ENCODE measurements around the gene PSKH1.
"Not testable (repeated sequence)": the region's sequence is repeated elsewhere in the genome, so short reads cannot be mapped to it uniquely, and the experiment has no call there.

PSKH1 gene

DNA sequence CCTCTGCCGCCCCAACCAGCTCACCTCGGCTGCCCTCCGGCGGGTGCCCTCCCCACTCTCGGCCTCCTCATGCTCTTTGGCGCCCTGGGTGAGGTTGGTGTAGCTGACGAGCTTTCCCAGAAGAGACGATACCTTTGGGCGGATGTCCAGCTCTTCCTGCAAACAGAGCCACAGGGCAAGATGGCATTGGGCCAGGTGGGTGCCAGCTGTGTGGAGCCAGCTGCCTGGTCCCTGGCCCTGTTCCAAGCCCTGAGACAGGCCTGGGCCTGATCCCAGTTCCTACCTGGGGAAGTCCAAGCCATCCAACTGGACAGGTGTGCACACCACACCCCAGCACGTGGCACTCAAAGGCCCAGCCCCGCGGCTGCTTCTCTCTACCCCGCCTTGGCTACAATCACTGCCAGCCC lies 68.5 kb downstream of the PSKH1 start:
- DNase-seq (ENCODE audit: low read depth in 2 of 2) = no peak

DNA sequence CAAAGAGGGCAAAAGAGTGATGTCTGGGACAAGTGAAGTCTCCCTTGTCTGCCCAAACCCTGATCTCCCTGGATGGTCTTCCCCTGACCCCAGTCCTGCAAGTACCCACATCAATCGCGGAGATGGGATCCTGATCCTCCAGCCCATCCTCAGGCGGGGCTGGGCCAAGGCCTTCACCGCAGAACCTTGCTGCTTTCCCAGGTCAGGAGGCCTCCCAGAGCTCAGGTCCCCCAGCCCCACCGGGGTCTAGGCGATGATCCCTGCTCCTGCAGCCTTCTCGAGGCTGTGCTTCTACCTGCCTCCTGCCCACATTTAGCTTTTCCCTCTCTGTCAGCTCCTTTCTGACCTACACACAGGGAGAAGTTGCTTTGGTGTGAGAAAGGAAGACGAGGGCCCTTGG lies 69.1 kb downstream of the PSKH1 start:
- no peak for DNase-seq (ENCODE audit: low read depth in 2 of 2)

DNA sequence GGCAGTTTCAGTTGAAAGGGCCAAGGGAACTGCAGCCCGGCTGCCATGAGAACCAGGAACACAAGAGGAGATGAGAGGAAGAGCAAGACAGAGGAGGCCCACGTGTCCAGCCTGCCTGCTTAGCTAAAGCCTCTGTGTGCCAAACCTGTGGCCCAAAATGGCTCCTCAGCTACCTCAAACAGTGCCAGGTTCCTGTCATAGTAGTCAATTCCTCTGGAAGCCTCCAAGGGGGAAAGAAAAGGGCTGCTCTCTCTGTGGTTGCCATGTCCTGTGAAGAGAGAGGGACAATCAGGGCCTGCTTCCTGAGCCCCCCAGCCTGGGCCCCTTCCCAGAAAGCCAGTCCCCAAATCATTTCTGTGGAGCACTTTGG lies 70.2 kb downstream of the PSKH1 start:
- DNase-seq (ENCODE audit: low read depth in 2 of 2) = no peak

DNA sequence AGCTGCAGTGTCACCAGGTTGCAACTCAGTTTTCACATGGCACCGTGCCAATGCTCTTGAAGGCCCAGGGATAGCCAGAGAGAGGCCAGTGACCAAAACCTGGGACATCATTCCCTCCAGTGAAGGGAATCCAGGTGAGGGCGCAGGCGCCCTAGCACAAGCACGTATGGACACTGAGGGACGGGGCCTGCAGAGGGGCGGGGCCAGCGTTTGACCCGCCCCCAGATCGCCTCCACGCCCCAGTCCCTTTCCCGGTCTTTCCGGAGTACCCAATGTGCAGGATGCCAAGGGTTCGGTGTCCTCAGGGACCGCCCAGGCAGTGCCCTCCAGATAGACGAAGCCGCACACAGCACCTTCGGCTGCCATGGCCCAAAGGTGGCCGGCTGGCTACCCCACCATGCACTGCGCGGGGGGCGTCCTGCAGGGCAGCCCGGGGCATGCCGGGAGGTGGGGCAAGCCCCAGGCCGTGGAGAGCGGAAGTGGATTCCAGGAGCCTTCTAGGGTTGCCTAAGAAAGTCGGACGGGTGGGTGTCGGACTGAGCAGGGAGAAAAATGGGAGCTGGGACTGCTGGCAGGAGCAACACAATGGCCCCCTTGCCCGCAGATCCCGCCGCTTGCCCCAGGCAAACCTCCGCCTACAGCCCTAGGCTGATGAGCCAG lies 70.7 kb downstream of the PSKH1 start:
- no peak for DNase-seq (ENCODE audit: low read depth in 2 of 2)

DNA sequence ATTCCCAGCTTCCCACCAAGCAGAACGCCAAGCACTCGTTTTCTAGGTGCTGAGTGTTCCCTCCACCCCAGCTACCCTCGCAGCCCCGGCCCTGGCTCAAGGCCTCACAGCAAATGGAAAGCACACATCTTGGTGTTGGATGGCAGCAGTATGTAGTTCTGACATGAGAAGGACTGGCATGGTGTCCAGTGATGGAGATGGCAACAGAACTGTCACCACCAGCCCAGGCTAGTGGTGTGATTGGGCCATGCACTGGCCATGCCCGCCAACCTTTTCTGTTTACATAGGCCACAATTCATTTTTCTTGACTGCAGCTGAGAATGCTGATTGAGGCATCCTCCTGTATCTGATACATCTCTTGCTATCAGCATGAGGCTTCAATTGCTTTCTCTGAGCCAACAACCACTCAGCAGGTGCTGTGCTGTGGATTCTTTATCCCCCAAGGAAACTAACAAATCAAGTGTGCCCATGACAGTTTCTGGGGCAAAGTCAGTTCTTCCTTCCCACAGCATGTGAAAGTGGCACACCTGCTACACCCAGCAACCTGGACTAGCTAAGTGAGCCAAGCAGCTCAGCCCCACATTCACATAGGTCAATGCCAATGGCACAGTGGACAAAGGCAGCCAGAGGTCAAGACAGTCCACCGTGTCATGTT lies 71.5 kb downstream of the PSKH1 start:
- no peak for DNase-seq (ENCODE audit: low read depth in 2 of 2)

DNA sequence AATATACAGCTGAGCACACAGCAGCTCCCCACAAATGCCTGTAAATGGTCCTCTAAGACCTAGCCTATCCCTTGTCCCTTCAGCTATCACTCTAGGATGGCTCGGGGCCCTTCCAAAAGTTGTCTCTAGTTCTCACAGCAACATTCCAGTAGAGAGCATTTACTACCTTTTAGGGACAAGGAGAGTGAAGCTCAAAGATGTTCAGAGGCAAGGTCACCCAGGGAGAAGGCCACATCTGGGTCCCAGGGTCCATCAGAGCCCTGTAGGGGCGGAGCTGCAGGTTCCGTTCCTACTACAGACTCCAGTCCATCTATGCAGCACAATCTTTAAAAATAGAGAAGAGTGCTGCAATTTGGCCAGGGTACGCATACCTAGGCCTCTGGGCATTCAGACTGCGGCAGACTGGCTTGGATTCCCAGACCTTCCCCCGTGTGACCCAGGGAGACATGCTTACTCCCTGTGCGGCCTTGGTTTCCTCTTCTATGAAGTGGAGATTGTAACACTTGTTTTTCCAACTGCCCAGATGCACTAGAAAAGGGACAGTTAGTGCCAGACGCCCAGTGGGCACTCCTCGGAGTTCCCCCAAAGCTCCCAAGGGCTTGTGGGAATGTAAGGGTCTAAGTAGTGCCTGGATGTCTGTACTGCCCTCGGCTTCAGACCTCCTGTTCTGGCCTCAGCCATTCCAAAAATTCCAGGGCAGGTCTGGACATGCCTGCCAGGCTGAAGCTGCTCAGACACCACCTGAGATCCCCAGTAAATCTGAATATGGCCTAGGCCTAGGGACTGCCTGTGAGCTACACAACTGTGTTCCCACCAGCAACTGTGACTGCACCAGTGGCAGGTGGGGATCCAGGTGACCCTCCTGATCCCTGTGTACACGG lies 72.9 kb downstream of the PSKH1 start:
- no peak for DNase-seq (ENCODE audit: low read depth in 2 of 2)

DNA sequence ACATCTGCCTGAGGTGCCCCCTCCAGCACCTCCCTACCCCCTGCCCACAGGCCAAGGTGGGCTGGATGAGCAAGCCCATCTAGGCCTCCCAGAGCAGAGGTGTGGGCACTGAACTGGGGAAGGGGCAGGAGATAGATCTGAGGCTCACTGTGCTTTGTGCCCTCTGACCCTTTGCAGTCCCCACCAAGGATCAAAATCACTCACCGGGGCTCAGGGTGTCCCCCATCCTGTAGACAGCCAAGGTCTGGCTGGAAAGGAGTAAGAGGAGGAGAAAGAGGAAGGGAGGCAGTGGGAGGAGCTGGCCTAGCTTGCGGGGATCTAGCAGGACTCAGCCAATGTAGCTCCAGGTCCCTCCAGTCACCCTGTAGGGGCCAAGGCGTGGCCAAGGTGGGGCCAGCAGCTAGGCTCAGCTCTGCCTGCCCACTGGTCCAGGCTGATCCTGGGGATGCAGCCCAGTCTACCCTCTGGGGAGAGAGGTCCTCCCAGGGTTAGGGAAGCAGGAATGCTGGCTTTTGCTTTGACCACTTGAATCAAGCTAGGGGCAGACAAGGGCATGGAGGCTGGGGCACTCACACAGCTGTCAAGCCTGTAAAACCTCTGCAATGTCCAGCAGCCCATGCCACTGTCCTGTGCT lies 73.6 kb downstream of the PSKH1 start:
- no peak for DNase-seq (ENCODE audit: low read depth in 2 of 2)

DNA sequence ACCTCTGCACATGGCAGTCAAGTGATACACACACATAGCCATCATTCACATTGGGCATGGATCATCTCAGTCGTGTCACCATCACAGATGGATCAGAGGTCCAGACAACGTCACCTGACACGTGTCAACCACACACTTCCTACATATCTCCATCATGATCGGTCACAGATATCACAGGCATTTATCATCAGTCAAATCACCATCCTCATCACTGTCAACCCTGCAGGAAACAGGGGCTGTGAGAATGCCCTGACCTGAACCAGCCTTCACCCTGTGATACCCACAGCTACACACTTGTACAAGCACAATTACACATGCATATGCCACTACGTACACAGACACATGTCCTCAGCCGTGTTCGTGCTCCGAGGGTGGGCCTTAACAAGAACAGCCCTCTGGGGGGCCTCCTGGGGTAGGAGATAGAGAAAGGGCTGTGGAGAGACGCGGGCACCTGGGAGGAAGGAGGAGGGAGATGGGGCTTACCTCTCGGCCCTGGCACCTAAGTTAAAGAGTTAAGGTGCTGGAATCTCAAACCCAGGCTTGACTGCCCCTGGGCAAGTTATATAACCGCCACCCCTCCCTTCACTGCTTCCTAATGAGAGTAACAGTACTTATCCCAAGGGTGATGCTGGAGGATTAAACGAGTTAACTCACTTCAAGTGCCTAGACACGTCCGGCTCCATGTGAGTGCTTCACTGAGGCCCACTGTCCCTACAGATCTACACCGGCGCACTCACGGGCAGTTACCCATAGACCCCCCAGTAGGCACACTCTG lies 74.3 kb downstream of the PSKH1 start:
- DNase-seq (ENCODE audit: low read depth in 2 of 2) = no peak

DNA sequence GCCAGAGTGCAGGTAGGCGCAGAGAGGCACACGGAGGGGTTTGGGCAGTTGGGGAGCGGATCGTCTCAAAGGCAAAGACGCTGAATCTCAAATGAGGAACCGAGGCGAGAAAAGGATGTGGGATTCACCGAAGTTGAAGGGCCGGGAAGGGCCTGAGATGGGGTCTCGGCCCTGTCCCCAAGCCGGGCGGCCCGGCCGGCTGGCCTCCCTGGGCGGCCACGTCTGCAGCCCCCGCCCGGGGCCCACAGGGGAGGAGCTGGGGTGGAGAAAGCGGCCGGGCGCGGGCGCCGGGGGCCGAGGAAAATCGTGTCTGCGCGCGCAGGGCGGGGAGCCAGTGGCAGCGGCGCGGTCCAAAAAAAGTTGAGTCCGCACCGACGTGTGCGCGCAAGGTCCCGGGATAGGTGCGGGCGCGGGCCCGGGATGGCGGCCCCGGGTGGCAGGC lies 74.9 kb downstream of the PSKH1 start:
- no peak for DNase-seq (ENCODE audit: low read depth in 2 of 2)

DNA sequence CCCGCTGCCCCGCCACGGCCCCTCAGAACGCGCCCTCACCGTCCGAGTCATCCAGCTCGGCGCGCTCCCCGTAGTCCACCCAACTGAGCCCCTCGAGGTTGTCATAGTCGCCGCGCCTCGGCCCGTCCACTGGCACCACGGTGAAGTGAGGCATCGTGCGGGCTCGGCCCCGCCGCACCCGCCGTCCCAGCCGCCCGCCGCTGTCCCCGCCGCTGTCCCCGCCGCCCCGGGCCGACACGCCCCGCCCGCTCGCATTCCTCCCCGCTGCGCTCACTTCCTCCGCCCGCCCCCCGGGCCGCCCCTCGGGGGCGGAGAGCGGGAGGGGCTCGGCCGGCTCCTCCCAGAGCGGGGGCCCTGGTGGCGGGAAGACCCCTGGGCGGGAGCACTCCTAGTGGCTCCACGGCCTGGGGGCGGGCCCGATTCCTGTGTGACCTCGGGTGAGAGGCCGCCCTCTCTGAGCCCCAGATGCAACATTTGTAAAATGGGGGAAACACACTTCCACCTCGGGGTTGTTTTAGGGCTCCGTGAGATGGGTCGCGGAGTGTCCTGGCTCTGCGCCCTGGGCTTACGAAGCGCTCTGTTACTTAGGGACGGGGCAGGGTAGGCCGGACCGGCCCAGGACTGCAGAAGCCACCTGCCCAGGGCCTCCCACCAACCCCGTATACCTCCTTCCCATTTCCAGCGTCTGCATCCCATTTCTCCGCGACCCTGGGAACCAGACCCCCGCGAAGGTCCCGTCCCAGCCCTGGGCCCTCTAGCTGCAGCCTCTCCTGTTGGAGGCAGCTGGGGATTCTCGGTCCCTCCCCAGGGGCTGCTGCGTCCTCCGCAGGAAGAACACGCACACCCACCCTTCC lies 75.6 kb downstream of the PSKH1 start, which contains the start of gene SLC12A4:
TSS of gene SLC12A4 (minus strand) at position 238 of the 854 bp plus-strand sequence. CDS start at position 154, 84 bp downstream.
- peak; percentile 61 to 73 for DNase-seq (ENCODE audit: low read depth in 2 of 2)

DNA sequence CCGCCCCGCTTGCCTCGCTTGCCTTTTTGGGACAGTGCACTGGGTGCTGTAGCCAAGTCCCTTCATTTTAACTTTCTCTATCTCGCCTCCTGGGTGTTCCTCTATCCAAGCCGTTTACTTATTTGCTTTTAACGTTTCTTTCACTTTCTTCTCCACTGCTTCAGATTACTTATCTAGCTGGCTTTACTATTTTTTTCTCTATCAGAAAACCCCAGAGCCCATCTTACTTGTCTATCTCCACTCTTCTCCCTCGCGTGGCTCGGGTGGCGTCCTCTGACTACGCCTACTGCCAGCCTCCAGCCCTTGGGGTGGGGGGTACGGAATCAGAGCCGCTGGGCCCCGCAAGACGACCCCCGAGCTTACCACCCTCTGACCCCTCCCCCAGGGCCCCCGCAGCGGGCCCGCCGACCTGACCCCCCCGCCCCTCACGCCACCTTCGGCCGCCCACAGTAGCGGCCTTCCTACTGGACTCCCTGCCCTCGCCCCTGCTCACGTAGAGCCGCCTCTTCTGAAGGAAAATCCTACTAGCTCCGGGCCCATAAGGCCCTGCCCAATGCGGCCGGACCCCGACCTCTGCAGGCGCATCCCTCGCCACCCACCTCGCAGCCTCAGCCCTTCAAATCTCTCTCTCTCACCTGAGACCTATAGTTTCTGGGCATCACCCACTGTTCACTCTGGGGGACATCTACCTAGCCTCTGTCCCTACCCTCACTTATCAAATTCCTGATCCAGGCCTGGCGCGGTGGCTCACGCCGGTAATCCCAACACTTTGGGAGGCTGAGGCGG lies 76.4 kb downstream of the PSKH1 start:
- DNase-seq (ENCODE audit: low read depth in 2 of 2) = no peak

DNA sequence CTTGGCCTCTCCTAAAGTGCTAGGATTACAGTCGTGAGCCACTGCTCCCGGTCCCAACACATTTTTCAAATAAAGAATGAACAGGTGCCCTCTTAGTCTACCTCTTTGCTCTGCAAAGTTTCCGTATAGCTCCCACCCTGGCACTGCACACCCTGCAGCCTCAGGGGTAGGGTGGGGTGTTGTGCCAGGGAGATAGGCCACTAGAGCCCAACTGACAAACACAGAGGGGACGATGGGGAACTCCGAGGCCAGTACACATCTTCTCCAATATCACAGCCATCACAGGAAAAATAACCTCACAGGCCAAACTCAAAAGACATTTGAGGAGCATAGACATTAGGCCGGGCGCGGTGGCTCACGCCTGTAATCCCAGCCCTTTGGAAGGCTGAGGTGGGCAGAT lies 78.1 kb downstream of the PSKH1 start:
- no peak for DNase-seq (ENCODE audit: low read depth in 2 of 2)

DNA sequence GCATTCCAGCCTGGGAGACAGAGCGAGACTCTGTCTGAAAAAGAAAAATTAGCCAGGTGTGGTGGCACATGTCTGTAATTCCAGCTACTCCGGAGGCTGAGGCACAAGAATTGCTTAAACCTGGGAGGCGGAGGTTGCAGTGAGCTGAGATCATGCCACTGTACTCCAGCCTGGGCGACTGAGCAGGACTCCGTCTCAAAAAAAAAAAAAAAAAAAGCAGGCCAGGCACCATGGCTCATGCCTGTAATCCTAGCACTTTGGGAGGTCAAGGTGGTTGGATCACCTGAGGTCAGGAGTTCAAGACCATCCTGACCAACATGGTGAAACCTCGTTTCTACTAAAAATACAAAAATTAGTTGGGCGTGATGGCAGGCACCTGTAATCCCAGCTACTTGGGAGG lies 79.2 kb downstream of the PSKH1 start:
- DNase-seq (ENCODE audit: low read depth in 2 of 2) = not testable (repeated sequence)

DNA sequence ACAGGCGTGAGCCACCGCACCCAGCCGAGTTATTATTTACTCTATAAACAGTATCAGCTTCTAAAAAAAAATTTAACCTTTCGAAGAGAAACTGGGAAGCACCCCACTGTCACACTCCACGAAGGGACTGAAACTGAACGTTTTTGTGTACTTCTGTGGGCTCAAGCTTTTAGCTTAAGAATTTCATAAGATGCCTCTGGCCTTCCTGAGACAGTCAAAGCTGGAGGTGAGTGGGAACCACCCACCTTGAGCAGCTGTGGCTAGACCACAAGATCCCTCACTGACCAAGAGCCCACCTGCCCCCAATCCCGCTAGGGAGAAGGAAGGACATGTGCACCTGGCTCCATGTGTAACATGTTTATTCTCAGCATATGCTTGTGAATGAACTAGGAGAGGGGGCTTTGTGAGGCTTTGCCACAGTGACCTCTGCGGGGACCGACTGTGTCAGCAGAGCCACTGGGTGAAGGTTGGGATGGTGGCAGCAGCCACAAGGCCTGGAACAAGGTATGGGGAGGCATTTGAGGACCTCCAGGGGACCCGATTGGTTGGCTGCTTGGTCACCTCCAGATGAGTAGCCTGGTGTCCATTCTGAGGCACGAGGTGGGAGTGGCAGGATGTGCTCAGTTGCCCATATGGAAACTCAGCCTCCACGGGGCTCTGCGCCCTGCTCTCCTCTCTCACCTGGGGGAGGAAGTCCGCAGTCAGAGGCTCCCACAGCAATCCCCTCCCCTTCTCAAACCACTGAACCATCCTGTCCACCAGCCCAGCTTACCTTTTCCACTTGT lies 82.5 kb downstream of the PSKH1 start:
- no peak for DNase-seq (ENCODE audit: low read depth in 2 of 2)

DNA sequence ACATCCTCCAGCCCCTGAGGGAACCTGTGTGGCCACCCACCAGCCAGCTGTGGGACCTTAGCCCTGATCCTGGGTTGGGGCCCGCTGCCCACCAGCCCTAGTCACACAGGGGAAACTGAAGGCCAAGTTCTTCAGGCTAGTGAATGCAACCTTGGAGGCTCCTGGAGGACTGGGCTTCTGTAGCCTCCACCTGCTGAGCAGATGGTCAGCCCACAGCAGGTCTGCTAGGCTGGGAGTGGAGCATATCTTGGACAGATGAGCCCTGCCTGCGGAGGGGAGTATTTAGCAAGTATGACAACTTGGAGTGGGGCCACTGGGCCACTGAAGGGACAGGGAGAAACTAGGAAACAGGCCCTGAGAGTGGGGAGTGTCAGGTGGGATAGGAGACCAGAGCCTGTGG lies 83.2 kb downstream of the PSKH1 start:
- no peak for DNase-seq (ENCODE audit: low read depth in 2 of 2)

DNA sequence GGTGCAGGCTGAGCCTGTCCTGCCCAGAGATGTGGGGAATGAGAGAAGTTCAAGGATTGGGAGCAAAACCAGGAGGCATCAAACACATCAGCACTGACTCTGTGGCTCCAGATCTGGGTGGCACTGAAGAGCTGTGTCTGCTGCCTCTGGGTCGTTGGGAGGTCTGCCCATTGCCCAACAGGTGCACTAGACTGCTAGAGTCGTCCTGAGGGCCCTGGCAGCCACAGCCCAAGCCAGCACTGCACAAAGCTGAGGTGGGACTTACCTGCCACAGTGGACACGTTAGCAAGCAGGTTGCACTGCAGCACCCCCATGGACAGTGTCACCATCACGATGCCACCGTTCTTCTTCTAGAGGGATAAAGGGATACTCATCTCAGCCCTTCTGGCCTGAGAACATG lies 84.0 kb downstream of the PSKH1 start:
- DNase-seq (ENCODE audit: low read depth in 2 of 2) = no peak

DNA sequence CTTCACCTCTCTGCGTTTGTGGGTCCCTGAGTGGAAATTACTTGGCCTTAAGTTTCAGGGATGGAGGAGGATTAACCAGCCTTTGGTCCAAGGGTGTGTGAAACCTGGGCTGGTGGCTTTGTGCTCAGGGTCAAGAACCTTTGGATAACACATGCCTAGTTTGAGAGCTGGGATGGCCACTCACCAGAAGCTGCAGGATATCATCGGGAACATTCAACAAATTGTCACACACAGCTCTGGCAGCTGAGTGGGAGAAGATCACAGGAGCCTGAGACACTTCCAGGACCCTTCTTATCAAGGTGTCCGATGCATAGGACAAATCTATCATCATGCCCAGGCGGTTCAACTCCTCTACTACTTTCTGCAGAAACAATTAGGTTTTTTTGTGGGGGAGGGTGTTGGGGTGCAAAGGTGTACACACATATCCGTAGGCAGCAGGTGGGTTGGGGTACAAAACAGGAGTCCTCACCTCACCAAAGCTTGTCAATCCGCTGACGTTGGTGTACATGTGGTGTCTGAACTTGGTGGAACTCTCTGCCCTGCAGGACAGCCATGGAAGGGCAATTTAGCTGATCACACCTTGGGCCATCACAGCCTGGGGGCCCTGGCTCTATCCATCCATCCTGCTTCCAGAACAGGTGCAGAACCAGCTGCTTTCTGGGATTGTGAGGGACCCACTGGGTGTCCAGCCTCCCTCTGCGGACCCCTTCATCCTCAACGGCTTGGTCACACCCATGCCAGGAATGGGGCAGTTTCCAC lies 84.6 kb downstream of the PSKH1 start:
- no peak for DNase-seq (ENCODE audit: low read depth in 2 of 2)
